ENCODE data around the gene FBF1.
"Not testable (repeated sequence)": the region's sequence is repeated elsewhere in the genome, so short reads cannot be mapped to it uniquely, and the experiment has no call there.

FBF1 gene

GRCh38 chr17:75876938-75877751 is 63.7 kb downstream of the FBF1 start:
- peak in 54 of 56 donors; percentile 31 to 91 (median 73) for DNase-seq

- DNase-seq: peak in 2 of 56 donors; percentile 41 to 48
Measured at GRCh38 chr17:75876190-75876937, 64.5 kb downstream of the FBF1 start.

- peak in 7 of 56 donors; percentile 47 to 76 (median 64) for DNase-seq
Measured at GRCh38 chr17:75875940-75876189, 65.0 kb downstream of the FBF1 start.

GRCh38 chr17:75875182-75875939 is 65.5 kb downstream of the FBF1 start:
- DNase-seq: peak in 15 of 56 donors; percentile 24 to 76 (median 47)

GRCh38 chr17:75874323-75875181 is 66.3 kb downstream of the FBF1 start:
- DNase-seq: no peak

GRCh38 chr17:75873587-75874322 is 67.1 kb downstream of the FBF1 start:
- DNase-seq: no peak

- peak in 20 of 56 donors; percentile 18 to 62 (median 40) for DNase-seq
Measured at GRCh38 chr17:75872434-75873351, 68.1 kb downstream of the FBF1 start.

GRCh38 chr17:75870228-75870627 is 70.6 kb downstream of the FBF1 start:
- not testable (repeated sequence) for DNase-seq

GRCh38 chr17:75869282-75870141 is 71.3 kb downstream of the FBF1 start:
- DNase-seq: peak in 52 of 56 donors; percentile 56 to 94 (median 79)

- DNase-seq: peak in 2 of 56 donors; percentile 27 to 41
Measured at GRCh38 chr17:75868730-75869281, 72.0 kb downstream of the FBF1 start.

- not testable (repeated sequence) for DNase-seq
Measured at GRCh38 chr17:75865404-75866188, 75.2 kb downstream of the FBF1 start.

- DNase-seq: not testable (repeated sequence)
Measured at GRCh38 chr17:75864887-75865286, 76.0 kb downstream of the FBF1 start.

GRCh38 chr17:75864448-75864871 is 76.4 kb downstream of the FBF1 start:
- no peak for DNase-seq

GRCh38 chr17:75861927-75862317 is 78.9 kb downstream of the FBF1 start:
- DNase-seq: no peak
